Neural crest cell (in vitro differentiated cells): ENCODE results near the gene SAMD14. TPM values are rescaled to one million over a fixed set of nuclear protein-coding genes. Genes with fewer than 3 reads are reported as not detected.
A peak's percentile ranks its signal among the peaks of the same experiment; 100 is the strongest.

ENCODE experiments used
- DNase-seq: peaks from one replicate; pipeline ENCODE4 v3.0.0; 2021; ENCODE audit warnings: low read depth, mixed read lengths, low spot score
- H3K27ac Mint-ChIP-seq: one replicate; pipeline ENCODE4 v1.8.0; 2021; ENCODE audit warnings: mild to moderate bottlenecking, mixed read lengths; ENCODE audit not compliant: unreplicated experiment
- H3K27me3 Mint-ChIP-seq: 2 replicates; pipeline ENCODE4 v1.8.0; 2021; ENCODE audit warnings: low read depth, mild to moderate bottlenecking, mixed read lengths
- H3K36me3 Mint-ChIP-seq: 2 replicates; pipeline ENCODE4 v1.8.0; 2021; ENCODE audit warnings: low read depth, mild to moderate bottlenecking, mixed read lengths
- H3K4me1 Mint-ChIP-seq: 2 replicates; pipeline ENCODE4 v1.8.0; 2021; ENCODE audit warnings: mixed read lengths
- H3K4me3 Mint-ChIP-seq: one replicate; pipeline ENCODE4 v1.8.0; 2021; ENCODE audit warnings: mild to moderate bottlenecking, mixed read lengths
- H3K9me3 Mint-ChIP-seq: 2 replicates; pipeline ENCODE4 v1.8.0; 2021; ENCODE audit warnings: mixed read lengths
- total RNA-seq: library from RNA; stranded (reverse); gene quantifications from 2 replicates; pipeline ENCODE4 v1.2.1, GENCODE V29; 2021
- TF ChIP-seq, protein P1 (sequence below): fragments of 200-600 bp; sonication (generic); conservative IDR thresholded peaks from 2 replicates; pipeline ENCODE4 v1.5.0; 2021; ENCODE audit warnings: antibody characterized with exemption, mild to moderate bottlenecking

Gene SAMD14
- total RNA-seq, 1 donor from 2014 or later = 28.7 TPM

DNA sequence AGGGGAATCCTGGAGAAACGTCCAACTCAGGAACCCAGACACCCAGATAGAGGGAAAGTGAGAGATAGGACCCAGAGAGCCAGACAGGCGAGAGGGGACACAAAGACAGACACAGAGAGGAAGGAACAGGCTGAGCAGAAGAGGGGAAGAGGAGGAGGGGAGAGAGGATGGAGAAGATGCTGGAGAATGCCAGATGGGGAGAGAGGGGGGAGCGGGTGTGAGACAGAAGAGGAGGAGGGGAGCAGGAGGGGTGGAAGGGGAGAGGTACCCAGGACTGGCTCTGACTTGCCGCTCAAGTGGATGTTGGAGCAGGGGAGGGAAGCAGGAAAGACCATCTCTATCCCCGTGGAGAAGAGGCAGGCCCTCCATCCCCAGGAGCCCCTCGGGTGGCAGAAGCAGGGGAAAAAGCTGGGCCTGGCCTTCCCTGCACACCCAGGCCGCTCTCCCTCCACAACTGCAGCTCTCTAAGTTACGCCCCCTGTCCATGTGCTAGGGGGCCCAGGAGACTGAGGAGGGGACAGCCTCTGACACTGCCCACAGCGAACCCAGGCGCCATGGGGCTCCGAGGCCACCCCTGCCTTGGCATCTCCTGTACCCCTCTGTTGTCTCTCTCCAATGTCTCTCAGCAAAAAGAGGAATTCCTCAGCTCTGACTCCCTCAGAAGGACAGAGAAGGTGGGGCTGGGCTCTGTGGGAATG, 15.7 kb upstream of the SAMD14 start:
- Mint-ChIP-seq H3K27ac (peak overlapping the region; percentile 51), H3K36me3 (peaks cover 13% of the 10 kb centered on the region), H3K4me1 (peaks cover 38% of the 10 kb centered on the region), H3K9me3 (no peaks in the 10 kb centered on the region), H3K27me3 (no peaks in the 10 kb centered on the region), H3K4me3 (peak overlapping the region; percentile 81)
- TF ChIP-seq, protein P1, sequence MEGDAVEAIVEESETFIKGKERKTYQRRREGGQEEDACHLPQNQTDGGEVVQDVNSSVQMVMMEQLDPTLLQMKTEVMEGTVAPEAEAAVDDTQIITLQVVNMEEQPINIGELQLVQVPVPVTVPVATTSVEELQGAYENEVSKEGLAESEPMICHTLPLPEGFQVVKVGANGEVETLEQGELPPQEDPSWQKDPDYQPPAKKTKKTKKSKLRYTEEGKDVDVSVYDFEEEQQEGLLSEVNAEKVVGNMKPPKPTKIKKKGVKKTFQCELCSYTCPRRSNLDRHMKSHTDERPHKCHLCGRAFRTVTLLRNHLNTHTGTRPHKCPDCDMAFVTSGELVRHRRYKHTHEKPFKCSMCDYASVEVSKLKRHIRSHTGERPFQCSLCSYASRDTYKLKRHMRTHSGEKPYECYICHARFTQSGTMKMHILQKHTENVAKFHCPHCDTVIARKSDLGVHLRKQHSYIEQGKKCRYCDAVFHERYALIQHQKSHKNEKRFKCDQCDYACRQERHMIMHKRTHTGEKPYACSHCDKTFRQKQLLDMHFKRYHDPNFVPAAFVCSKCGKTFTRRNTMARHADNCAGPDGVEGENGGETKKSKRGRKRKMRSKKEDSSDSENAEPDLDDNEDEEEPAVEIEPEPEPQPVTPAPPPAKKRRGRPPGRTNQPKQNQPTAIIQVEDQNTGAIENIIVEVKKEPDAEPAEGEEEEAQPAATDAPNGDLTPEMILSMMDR = no peak
- no peak for DNase-seq

DNA sequence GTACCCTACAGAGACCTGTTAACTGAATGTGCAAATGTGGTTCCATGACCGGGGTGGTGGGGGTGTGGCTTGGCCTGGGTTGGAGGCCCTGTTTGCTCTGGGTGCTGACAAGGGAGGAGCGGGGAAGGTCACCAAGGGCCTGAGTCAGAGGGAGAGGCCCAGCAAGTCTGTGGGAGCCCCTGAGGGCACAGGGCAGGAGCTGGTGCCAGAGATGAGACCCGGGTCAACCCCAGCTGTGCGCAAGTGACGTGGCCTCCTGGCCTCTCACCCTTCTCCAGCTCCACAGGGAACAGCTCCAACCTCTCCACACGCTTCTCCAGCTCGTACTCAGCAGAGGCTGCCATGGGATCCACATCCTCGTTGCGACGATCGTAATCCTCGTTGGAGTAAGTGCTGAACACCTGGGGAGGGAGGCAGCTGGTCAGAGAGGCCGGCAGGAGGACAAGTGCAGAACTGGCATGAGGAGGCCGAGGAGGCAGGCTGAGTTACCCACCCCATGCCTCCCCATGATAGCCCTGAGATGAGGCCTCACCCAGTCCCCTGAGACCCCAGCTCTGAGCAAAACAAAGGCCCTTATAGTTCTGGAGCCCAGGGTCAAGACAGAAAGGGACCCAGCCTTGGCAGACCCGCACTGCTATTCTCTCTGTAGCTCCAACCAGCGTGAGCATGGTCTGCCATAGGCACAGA, 15.0 kb upstream of the SAMD14 start:
- no peaks in the 10 kb centered on the region for H3K9me3 Mint-ChIP-seq
- DNase-seq = no peak
- H3K36me3 Mint-ChIP-seq = peaks cover 17% of the 10 kb centered on the region
- H3K4me3 Mint-ChIP-seq = peak overlapping the region; percentile 81
- peak overlapping the region; percentile 51 for H3K27ac Mint-ChIP-seq
- H3K4me1 Mint-ChIP-seq = peaks cover 41% of the 10 kb centered on the region
- TF ChIP-seq, protein P1 = no peak
- H3K27me3 Mint-ChIP-seq = no peaks in the 10 kb centered on the region

DNA sequence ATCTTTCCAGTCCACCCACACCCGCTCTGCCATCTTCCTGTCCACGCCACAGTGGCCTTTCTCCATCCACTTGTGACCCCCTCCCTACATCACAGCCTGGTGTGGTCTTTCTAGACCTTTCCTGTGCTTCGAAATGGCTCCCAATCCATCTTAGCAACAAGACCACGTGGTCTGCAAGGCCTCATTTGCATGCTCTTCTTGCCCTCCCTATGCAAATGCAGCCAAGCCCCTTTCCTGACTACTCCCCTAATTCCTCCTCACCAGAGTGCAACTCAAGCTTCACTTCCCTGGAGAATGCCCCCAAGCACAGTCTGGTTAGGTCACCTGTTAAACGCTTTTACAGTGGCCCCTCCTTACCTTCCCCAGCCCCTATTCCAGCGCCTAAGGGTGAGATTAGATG, 14.4 kb upstream of the SAMD14 start:
- no peak for DNase-seq
- Mint-ChIP-seq H3K4me1 (peaks cover 45% of the 10 kb centered on the region), H3K27ac (no peak overlapping the region), H3K36me3 (peaks cover 21% of the 10 kb centered on the region), H3K27me3 (peaks cover 2% of the 10 kb centered on the region), H3K4me3 (peak overlapping the region; percentile 81), H3K9me3 (no peaks in the 10 kb centered on the region)
- TF ChIP-seq, protein P1 = no peak

DNA sequence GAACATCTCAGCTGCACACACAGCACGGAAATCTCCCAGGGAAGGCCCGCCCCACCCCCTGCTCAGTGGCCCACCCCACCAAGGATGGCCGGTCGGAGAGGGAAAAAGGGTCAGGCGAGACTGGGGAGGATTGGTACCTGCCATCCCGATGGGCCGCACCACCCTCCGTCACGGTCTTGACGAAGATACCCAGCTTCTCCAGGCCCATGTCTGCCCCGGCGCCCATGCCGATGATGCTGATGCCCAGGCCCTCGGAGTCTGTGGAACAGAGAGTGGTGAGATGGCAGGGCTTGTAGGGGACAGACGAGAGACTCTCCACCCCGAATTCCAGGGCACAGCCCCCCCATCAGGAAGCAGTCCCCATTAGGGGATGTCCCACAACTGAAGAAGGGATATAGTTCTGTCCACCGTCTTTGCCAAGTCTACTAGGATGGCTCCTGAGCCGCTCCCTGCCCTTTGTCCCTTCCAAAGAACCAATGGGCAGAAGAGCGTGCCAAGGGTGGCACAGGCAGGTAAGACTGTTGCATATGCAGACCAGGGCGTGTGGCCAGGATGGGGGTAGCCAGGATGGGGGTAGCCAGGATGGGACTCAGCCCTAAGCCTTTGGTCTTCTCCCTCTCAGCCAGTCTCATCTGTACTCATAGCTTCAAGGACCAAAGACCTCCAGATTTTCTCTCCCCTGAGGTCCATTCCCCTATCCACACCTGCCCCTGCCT, 13.7 kb upstream of the SAMD14 start:
- TF ChIP-seq, protein P1 = no peak
- DNase-seq = no peak
- H3K27ac Mint-ChIP-seq = no peak overlapping the region
- peaks cover 2% of the 10 kb centered on the region for H3K27me3 Mint-ChIP-seq
- H3K36me3 Mint-ChIP-seq = peaks cover 21% of the 10 kb centered on the region
- peaks cover 44% of the 10 kb centered on the region for H3K4me1 Mint-ChIP-seq
- H3K4me3 Mint-ChIP-seq = no peak overlapping the region
- H3K9me3 Mint-ChIP-seq = no peaks in the 10 kb centered on the region

DNA sequence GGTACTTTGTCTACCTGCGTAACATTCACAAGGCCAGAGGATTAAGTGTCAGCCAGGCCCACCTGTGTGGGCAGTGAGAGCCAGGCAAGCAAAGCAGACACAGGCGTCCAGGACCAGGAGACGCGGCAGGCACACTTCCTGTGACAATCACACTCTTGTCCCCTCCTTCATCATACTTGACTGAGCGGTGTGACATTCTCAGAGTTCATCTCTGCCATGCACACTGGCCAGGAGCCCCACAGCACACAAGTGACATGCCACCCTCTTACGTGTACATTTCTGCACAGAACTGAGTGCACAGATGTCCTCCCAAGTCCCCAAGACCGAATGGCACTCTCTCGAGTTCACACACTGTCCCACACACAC, 11.8 kb upstream of the SAMD14 start:
- Mint-ChIP-seq H3K27ac (no peak overlapping the region), H3K9me3 (no peaks in the 10 kb centered on the region)

More for the DNA sequence above, 11.8 kb upstream of the SAMD14 start:
- Mint-ChIP-seq H3K27me3 (peaks cover 2% of the 10 kb centered on the region), H3K36me3 (peaks cover 28% of the 10 kb centered on the region), H3K4me3 (no peak overlapping the region), H3K4me1 (peaks cover 26% of the 10 kb centered on the region)
- TF ChIP-seq, protein P1 = no peak
- DNase-seq = no peak
